ENCODE results near the gene SYT14.

DNA sequence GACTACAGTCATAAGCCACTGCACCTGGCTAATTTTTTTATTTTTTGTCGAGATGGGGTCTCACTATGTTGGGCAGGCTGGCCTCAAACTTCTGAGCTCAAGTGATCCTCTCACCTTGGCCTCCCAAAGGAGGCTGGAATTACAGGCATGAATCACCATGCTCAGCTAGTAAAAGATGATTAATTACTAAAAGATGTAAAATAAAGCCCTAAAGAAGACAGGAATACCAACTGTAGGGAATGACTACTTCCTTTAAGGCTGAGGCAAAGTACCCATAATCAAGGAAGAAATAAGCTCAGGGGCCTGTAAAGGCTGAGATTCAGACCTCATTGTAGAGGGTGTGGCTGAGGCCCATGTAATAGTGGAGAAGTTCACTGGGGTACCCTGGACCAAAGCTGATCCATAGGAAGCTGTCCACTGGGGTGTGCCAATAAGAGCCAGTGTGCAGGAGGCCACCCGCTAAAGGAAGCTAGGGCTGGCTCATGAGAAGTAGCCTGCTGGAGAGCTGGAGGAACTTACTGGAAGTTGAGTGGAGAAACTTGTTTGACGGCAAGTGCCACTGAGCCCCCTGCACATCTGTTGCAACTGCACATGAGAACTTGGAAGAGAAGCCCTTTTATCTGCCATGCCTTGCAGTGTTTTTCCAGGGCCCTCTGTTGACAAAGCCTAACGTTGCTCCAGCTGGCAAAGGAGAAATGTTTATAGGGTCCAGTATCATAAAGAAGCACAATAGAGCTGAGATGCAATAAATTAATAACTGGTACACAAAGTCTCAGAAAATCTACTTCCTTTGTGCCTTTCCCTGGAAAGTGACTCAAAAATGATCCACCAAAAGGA, 276.8 kb downstream of the SYT14 start:
- TF ChIP-seq EZH2 (IDR thresholded peaks at IDR 0.05; ENCODE audit: insufficient read depth, poor library complexity, severe bottlenecking) (no peak), EZH2phosphoT487 (IDR thresholded peaks at IDR 0.05; ENCODE audit: insufficient read depth, low read depth) (no peak)

All from GM23248 (cell line).